HEK293 (cell line): ENCODE measurements around the gene RPL6.

ENCODE experiments used
- FEZF1 ChIP-seq: fragments of 450-650 bp; formaldehyde crosslinking; IDR thresholded peaks from 2 replicates; pipeline ENCODE4 v1.5.1; 2016; ENCODE audit warnings: missing biosample characterization, missing genetic modification characterization
- GLIS1 ChIP-seq: fragments of 450-650 bp; formaldehyde crosslinking; IDR thresholded peaks from 2 replicates; pipeline ENCODE4 v1.5.1; 2016; ENCODE audit warnings: missing biosample characterization, missing genetic modification characterization
- HOXC10 ChIP-seq: sonication (generic); formaldehyde crosslinking; IDR thresholded peaks from 2 replicates; pipeline ENCODE4 v1.8.1; 2023; ENCODE audit warnings: mild to moderate bottlenecking, missing genetic modification reagents
- HOXD13 ChIP-seq: sonication (generic); formaldehyde crosslinking; IDR thresholded peaks from 2 replicates; pipeline ENCODE4 v1.8.0; 2022; ENCODE audit warnings: missing genetic modification reagents, borderline replicate concordance
- KLF8 ChIP-seq: fragments of 450-650 bp; formaldehyde crosslinking; IDR thresholded peaks from 2 replicates; pipeline ENCODE4 v1.5.1; 2016; ENCODE audit warnings: missing biosample characterization, missing genetic modification characterization
- SCRT1 ChIP-seq: fragments of 450-650 bp; formaldehyde crosslinking; IDR thresholded peaks from 2 replicates; pipeline ENCODE4 v1.5.1; 2016; ENCODE audit warnings: missing biosample characterization, missing genetic modification characterization, borderline replicate concordance
- SETDB1 ChIP-seq: IDR thresholded peaks from one replicate; pipeline ENCODE4 v1.6.1; 2017; ENCODE audit warnings: mild to moderate bottlenecking, low read length, moderate library complexity, mixed read lengths; ENCODE audit not compliant: insufficient read length
- SP7 ChIP-seq: fragments of 450-650 bp; formaldehyde crosslinking; IDR thresholded peaks from 2 replicates; pipeline ENCODE4 v1.5.1; 2016; ENCODE audit warnings: missing biosample characterization, missing genetic modification characterization
- TRIM28 ChIP-seq: IDR thresholded peaks from 2 replicates; pipeline ENCODE4 v1.6.1; 2011; ENCODE audit warnings: low read length, control low read depth, borderline replicate concordance
- ZBTB17 ChIP-seq: fragments of 450-650 bp; formaldehyde crosslinking; IDR thresholded peaks from 2 replicates; pipeline ENCODE4 v1.5.1; 2016; ENCODE audit warnings: missing biosample characterization, missing genetic modification characterization
- ZBTB21 ChIP-seq: fragments of 450-650 bp; formaldehyde crosslinking; IDR thresholded peaks from 2 replicates; pipeline ENCODE4 v1.5.1; 2017; ENCODE audit warnings: missing biosample characterization, missing genetic modification characterization
- ZBTB48 ChIP-seq: fragments of 450-650 bp; formaldehyde crosslinking; IDR thresholded peaks from 2 replicates; pipeline ENCODE4 v1.5.1; 2016; ENCODE audit warnings: missing biosample characterization, missing genetic modification characterization
- ZBTB6 ChIP-seq: fragments of 450-650 bp; formaldehyde crosslinking; IDR thresholded peaks from 2 replicates; pipeline ENCODE4 v1.5.1; 2017; ENCODE audit warnings: missing biosample characterization, missing genetic modification characterization
- ZFP3 ChIP-seq: fragments of 450-650 bp; formaldehyde crosslinking; IDR thresholded peaks from 2 replicates; pipeline ENCODE4 v1.5.1; 2016; ENCODE audit warnings: low read depth, missing biosample characterization, missing genetic modification characterization
- ZFP69B ChIP-seq: fragments of 450-650 bp; formaldehyde crosslinking; IDR thresholded peaks from 2 replicates; pipeline ENCODE4 v1.5.1; 2016; ENCODE audit warnings: missing biosample characterization, missing genetic modification characterization
- ZNF10 ChIP-seq: fragments of 450-650 bp; formaldehyde crosslinking; IDR thresholded peaks from 2 replicates; pipeline ENCODE4 v1.5.1; 2017; ENCODE audit warnings: missing biosample characterization, missing genetic modification characterization
- ZNF133 ChIP-seq: fragments of 450-650 bp; formaldehyde crosslinking; IDR thresholded peaks from 2 replicates; pipeline ENCODE4 v1.5.1; 2016; ENCODE audit warnings: missing biosample characterization, missing genetic modification characterization
- ZNF146 ChIP-seq: fragments of 450-650 bp; formaldehyde crosslinking; IDR thresholded peaks from 2 replicates; pipeline ENCODE4 v1.5.1; 2016; ENCODE audit warnings: missing biosample characterization, missing genetic modification characterization
- ZNF155 ChIP-seq: fragments of 450-650 bp; formaldehyde crosslinking; IDR thresholded peaks from 2 replicates; pipeline ENCODE4 v1.5.1; 2016; ENCODE audit warnings: missing biosample characterization, missing genetic modification characterization
- ZNF292 ChIP-seq: fragments of 450-650 bp; formaldehyde crosslinking; IDR thresholded peaks from 2 replicates; pipeline ENCODE4 v1.5.1; 2016; ENCODE audit warnings: low read depth, missing biosample characterization, missing genetic modification characterization, borderline replicate concordance
- ZNF302 ChIP-seq: fragments of 450-650 bp; formaldehyde crosslinking; IDR thresholded peaks from 2 replicates; pipeline ENCODE4 v1.5.1; 2016; ENCODE audit warnings: missing biosample characterization, missing genetic modification characterization, low read depth
- ZNF426 ChIP-seq: fragments of 450-650 bp; formaldehyde crosslinking; IDR thresholded peaks from 2 replicates; pipeline ENCODE4 v1.5.1; 2017; ENCODE audit warnings: missing biosample characterization, missing genetic modification characterization, mild to moderate bottlenecking, inconsistent platforms, moderate library complexity
- ZNF473 ChIP-seq: fragments of 450-650 bp; formaldehyde crosslinking; IDR thresholded peaks from 2 replicates; pipeline ENCODE4 v1.5.1; 2017; ENCODE audit warnings: missing biosample characterization, missing genetic modification characterization
- ZNF488 ChIP-seq: fragments of 450-650 bp; formaldehyde crosslinking; IDR thresholded peaks from 2 replicates; pipeline ENCODE4 v1.5.1; 2016; ENCODE audit warnings: missing biosample characterization, missing genetic modification characterization
- ZNF560 ChIP-seq: fragments of 450-650 bp; formaldehyde crosslinking; IDR thresholded peaks from 2 replicates; pipeline ENCODE4 v1.5.1; 2017; ENCODE audit warnings: missing biosample characterization, missing genetic modification characterization, borderline replicate concordance
- ZNF571 ChIP-seq: fragments of 450-650 bp; formaldehyde crosslinking; IDR thresholded peaks from 2 replicates; pipeline ENCODE4 v1.5.0; 2017; ENCODE audit warnings: missing biosample characterization, missing genetic modification characterization
- ZNF585B ChIP-seq: fragments of 450-650 bp; formaldehyde crosslinking; IDR thresholded peaks from 2 replicates; pipeline ENCODE4 v1.5.1; 2016; ENCODE audit warnings: missing biosample characterization, missing genetic modification characterization
- ZNF624 ChIP-seq: fragments of 450-650 bp; formaldehyde crosslinking; IDR thresholded peaks from 2 replicates; pipeline ENCODE4 v1.5.1; 2017; ENCODE audit warnings: missing biosample characterization, missing genetic modification characterization
- ZNF626 ChIP-seq: fragments of 450-650 bp; sonication (Bioruptor Pico); formaldehyde crosslinking; IDR thresholded peaks from 2 replicates; pipeline ENCODE4 v1.5.1; 2018; ENCODE audit warnings: missing biosample characterization, missing genetic modification characterization, inconsistent platforms
- ZNF664 ChIP-seq: fragments of 450-650 bp; formaldehyde crosslinking; IDR thresholded peaks from 2 replicates; pipeline ENCODE4 v1.5.1; 2016; ENCODE audit warnings: missing biosample characterization, missing genetic modification characterization
- ZSCAN16 ChIP-seq: fragments of 450-650 bp; formaldehyde crosslinking; IDR thresholded peaks from 2 replicates; pipeline ENCODE4 v1.5.1; 2016; ENCODE audit warnings: missing biosample characterization, missing genetic modification characterization
- TF ChIP-seq, protein P1 (sequence below): fragments of 450-650 bp; formaldehyde crosslinking; IDR thresholded peaks from 2 replicates; pipeline ENCODE4 v1.5.1; 2016; ENCODE audit warnings: missing biosample characterization, missing genetic modification characterization, low read depth
- TF ChIP-seq, protein P2 (sequence below): fragments of 450-650 bp; formaldehyde crosslinking; IDR thresholded peaks from 2 replicates; pipeline ENCODE4; 2016; ENCODE audit warnings: missing biosample characterization, missing genetic modification characterization
- TF ChIP-seq, protein P3 (sequence below): fragments of 450-650 bp; formaldehyde crosslinking; IDR thresholded peaks from 2 replicates; pipeline ENCODE4 v1.5.1; 2017; ENCODE audit warnings: missing biosample characterization, missing genetic modification characterization
- TF ChIP-seq, protein P4 (sequence below): fragments of 450-650 bp; IDR thresholded peaks from 2 replicates; pipeline ENCODE4 v1.5.1; 2018; ENCODE audit warnings: missing biosample characterization, missing genetic modification characterization

Gene RPL6

GRCh38 chr12:112409064-112409905 is at the start of gene RPL6 (continued):
- no peak for TF ChIP-seq ZNF10
- no peak for TF ChIP-seq TRIM28
- no peak for TF ChIP-seq ZNF488
- TF ChIP-seq ZNF146 (tag by site-specific recombination), result no peak
- no peak for TF ChIP-seq ZNF626
- TF ChIP-seq ZNF292, result no peak
- TF ChIP-seq ZNF560, result no peak
- no peak for TF ChIP-seq HOXC10 (CRISPR knock-in tag)
- no peak for TF ChIP-seq FEZF1 (tag by site-specific recombination)
- no peak for TF ChIP-seq SETDB1
- no peak for TF ChIP-seq ZNF624 (tag by site-specific recombination)
- TF ChIP-seq SCRT1, result no peak
- TF ChIP-seq ZBTB21 (tag by site-specific recombination), result no peak
- peak; percentile 52; the same call in 1 of the 2 replicates for TF ChIP-seq ZFP69B
- peak; percentile 80 for TF ChIP-seq SP7 (tag by site-specific recombination)
- TF ChIP-seq ZSCAN16 (tag by site-specific recombination), result no peak
- no peak for TF ChIP-seq ZNF585B (tag by site-specific recombination)
- no peak for TF ChIP-seq ZNF302 (tag by site-specific recombination)
- TF ChIP-seq, protein P1, sequence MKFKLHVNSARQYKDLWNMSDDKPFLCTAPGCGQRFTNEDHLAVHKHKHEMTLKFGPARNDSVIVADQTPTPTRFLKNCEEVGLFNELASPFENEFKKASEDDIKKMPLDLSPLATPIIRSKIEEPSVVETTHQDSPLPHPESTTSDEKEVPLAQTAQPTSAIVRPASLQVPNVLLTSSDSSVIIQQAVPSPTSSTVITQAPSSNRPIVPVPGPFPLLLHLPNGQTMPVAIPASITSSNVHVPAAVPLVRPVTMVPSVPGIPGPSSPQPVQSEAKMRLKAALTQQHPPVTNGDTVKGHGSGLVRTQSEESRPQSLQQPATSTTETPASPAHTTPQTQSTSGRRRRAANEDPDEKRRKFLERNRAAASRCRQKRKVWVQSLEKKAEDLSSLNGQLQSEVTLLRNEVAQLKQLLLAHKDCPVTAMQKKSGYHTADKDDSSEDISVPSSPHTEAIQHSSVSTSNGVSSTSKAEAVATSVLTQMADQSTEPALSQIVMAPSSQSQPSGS (tag by site-specific recombination), result no peak
- TF ChIP-seq ZNF426, result no peak
- TF ChIP-seq ZNF155 (tag by site-specific recombination), result no peak
- no peak for TF ChIP-seq HOXD13
- TF ChIP-seq ZFP3 (tag by site-specific recombination), result no peak; the same call in 1 of the 2 replicates
- no peak for TF ChIP-seq ZNF133 (tag by site-specific recombination)
- TF ChIP-seq, protein P2, sequence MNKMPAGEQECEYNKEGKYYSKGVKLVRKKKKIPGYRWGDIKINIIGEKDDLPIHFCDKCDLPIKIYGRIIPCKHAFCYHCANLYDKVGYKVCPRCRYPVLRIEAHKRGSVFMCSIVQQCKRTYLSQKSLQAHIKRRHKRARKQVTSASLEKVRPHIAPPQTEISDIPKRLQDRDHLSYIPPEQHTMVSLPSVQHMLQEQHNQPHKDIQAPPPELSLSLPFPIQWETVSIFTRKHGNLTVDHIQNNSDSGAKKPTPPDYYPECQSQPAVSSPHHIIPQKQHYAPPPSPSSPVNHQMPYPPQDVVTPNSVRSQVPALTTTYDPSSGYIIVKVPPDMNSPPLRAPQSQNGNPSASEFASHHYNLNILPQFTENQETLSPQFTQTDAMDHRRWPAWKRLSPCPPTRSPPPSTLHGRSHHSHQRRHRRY (tag by site-specific recombination), result no peak
- TF ChIP-seq GLIS1, result no peak
- TF ChIP-seq ZNF571, result no peak
- TF ChIP-seq, protein P3, sequence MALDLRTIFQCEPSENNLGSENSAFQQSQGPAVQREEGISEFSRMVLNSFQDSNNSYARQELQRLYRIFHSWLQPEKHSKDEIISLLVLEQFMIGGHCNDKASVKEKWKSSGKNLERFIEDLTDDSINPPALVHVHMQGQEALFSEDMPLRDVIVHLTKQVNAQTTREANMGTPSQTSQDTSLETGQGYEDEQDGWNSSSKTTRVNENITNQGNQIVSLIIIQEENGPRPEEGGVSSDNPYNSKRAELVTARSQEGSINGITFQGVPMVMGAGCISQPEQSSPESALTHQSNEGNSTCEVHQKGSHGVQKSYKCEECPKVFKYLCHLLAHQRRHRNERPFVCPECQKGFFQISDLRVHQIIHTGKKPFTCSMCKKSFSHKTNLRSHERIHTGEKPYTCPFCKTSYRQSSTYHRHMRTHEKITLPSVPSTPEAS (tag by site-specific recombination), result no peak
- peak; percentile 86 for TF ChIP-seq ZBTB17 (tag by site-specific recombination)
- TF ChIP-seq KLF8, result 0 out of 2 replicates have a peak, but pooled peaks have one; percentile 37
- no peak; the same call in 1 of the 2 replicates for TF ChIP-seq ZNF664 (tag by site-specific recombination)
- no peak for TF ChIP-seq ZNF473 (tag by site-specific recombination)
- peak; percentile 18; the same call in 1 of the 2 replicates for TF ChIP-seq ZBTB6 (tag by site-specific recombination)
- no peak for TF ChIP-seq ZBTB48 (tag by site-specific recombination)
- TF ChIP-seq, protein P4, sequence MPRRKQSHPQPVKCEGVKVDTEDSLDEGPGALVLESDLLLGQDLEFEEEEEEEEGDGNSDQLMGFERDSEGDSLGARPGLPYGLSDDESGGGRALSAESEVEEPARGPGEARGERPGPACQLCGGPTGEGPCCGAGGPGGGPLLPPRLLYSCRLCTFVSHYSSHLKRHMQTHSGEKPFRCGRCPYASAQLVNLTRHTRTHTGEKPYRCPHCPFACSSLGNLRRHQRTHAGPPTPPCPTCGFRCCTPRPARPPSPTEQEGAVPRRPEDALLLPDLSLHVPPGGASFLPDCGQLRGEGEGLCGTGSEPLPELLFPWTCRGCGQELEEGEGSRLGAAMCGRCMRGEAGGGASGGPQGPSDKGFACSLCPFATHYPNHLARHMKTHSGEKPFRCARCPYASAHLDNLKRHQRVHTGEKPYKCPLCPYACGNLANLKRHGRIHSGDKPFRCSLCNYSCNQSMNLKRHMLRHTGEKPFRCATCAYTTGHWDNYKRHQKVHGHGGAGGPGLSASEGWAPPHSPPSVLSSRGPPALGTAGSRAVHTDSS, result no peak
